ENCODE data around the gene OTUD5. TPM values are rescaled to one million over a fixed set of nuclear protein-coding genes. Genes with fewer than 3 reads are reported as not detected.

Gene OTUD5
- total RNA-seq, 1 donor: 28.5 TPM

GRCh38 chrX:48919360-48919841 lies 38.0 kb downstream of the OTUD5 start:
- H3K4me3 ChIP-seq (ENCODE audit: low read depth, low read length): peak overlapping the region; percentile 67
- DNase-seq (ENCODE audit: low read depth): no peak
- TF ChIP-seq CTCF (IDR thresholded peaks at IDR 0.05; ENCODE audit: insufficient read depth, low read depth, low read length): no peak

- peak; percentile 90 for DNase-seq (ENCODE audit: low read depth)
- no peak for TF ChIP-seq CTCF (IDR thresholded peaks at IDR 0.05; ENCODE audit: insufficient read depth, low read depth, low read length)
- peak within 1 kb of the TSS; percentile 67 for H3K4me3 ChIP-seq (ENCODE audit: low read depth, low read length)
Observed at GRCh38 chrX:48918643-48919340, 38.6 kb downstream of the OTUD5 start, which contains the start of gene PIM2. PIM2 (minus strand) TSS chrX:48919024; CDS start chrX:48918834, 190 bp downstream.

DNA sequence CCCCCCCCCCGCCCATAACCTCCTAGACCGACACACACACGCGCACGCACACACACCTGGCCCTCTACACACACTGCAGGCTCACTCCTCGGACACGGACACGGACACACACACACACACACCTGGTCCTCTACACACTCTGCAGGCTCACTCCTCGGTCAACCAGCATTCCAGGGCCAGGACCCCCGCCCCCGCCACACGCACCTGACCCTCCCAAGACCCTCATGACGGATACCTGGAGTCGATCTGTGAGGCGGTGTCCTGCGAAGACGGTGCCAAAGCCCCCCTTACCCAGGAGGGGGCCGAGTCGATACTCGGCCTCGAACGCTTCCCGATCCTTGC lies 39.1 kb downstream of the OTUD5 start:
- peak overlapping the region; percentile 67 for H3K4me3 ChIP-seq (ENCODE audit: low read depth, low read length)
- no peak for DNase-seq (ENCODE audit: low read depth)
- TF ChIP-seq CTCF (IDR thresholded peaks at IDR 0.05; ENCODE audit: insufficient read depth, low read depth, low read length): no peak

- H3K4me3 ChIP-seq (ENCODE audit: low read depth, low read length): peak overlapping the region; percentile 67
- TF ChIP-seq CTCF (IDR thresholded peaks at IDR 0.05; ENCODE audit: insufficient read depth, low read depth, low read length): peak; percentile 88
- DNase-seq (ENCODE audit: low read depth): peak; percentile 89
Observed at GRCh38 chrX:48917139-48918001, 40.0 kb downstream of the OTUD5 start.

DNA sequence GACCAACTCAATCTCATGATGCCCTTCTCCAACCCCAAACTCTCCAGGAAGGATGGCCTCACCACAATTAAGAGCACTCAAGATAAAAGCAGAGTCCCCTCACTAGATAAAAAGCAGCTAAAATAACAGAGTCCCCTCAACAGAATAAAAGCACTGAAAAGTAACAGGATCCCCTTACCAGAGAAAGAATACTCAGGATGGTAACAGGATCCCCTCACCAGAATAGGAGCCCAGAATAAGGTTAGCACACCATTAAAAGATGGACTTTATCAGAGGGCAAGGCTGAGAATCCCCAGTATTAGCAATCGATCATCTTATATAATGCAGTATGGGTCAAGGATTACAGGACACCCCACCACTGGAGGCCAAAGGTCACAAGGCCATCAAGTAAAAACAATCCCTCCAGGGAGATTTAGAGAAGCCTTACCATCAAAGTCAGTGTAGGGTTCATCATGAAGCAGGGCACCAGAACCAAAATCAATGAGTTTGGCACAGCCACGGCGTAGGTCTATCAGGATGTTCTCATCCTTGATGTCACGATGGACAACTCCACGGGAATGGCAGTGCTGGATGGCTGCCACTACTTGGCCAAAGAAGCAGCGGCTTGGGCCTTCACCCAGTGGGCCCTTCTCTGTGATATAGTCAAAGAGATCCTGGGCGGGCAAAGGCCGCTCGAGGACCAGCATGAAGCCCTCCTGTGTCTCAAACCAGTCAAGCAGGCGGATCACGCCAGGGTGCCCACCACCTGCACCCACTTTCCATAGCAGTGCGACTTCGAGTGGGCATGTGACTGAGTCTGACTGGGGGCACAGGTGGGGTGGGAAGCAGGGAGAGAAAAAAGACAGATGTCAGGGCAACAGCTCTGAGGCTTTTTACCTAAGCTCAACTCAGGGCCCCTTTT lies 42.6 kb downstream of the OTUD5 start:
- no peak for DNase-seq (ENCODE audit: low read depth)

More for the DNA sequence above, 42.6 kb downstream of the OTUD5 start:
- no peak for TF ChIP-seq CTCF (IDR thresholded peaks at IDR 0.05; ENCODE audit: insufficient read depth, low read depth, low read length)
- H3K4me3 ChIP-seq (ENCODE audit: low read depth, low read length): no peak overlapping the region

All from fibroblast of villous mesenchyme (primary cell).